ENCODE data around the gene TTC28.
"Not testable (repeated sequence)": the region's sequence is repeated elsewhere in the genome, so short reads cannot be mapped to it uniquely, and the experiment has no call there.

TTC28 gene

GRCh38 chr22:28094771-28095170, 584.9 kb downstream of the TTC28 start:
- Histone ChIP-seq H3K9me3 (ENCODE audit: insufficient read depth, low read length) (no peaks in the 10 kb centered on the region), H3K4me3 (ENCODE audit: insufficient read length, low read depth) (no peak overlapping the region), H3K4me1 (ENCODE audit: insufficient read depth, insufficient read length) (peaks cover 5% of the 10 kb centered on the region), H3K9ac (ENCODE audit: insufficient read length, low read depth) (no peak overlapping the region), H3K36me3 (ENCODE audit: insufficient read depth, insufficient read length, low read length) (peaks cover 2% of the 10 kb centered on the region), H3K27me3 (ENCODE audit: insufficient read depth, insufficient read length) (no peaks in the 10 kb centered on the region)
- TF ChIP-seq ZNF274 (IDR thresholded peaks at IDR 0.05; ENCODE audit: low read depth, low read length): no peak
- no peak for TF ChIP-seq YY1 (IDR thresholded peaks at IDR 0.05; ENCODE audit: insufficient read depth, insufficient read length)
- no peak for TF ChIP-seq SUZ12 (IDR thresholded peaks at IDR 0.05; ENCODE audit: extremely low read depth, insufficient read depth, insufficient read length)
- DNase-seq (ENCODE audit: low read depth, low spot score): no peak

DNA sequence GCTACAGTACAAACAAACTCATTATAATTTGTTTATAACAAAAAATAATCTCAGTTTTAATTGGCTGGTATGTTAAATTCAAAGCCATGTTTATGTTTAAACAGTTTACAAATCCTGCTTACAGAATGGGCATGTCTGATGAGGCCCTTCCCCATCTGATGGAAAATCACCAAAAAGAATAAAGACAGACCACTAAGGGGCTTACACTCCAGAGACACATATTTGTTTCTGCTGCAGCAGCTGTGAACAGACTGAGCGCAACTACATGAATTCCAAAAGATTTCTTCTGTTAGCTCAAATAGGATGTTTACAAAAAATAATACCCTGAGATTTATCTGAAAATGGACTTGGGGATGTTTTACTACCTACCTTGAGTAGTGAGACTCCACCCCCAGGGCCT, 585.9 kb downstream of the TTC28 start:
- no peak for DNase-seq (ENCODE audit: low read depth, low spot score)
- Histone ChIP-seq H3K9me3 (ENCODE audit: insufficient read depth, low read length) (no peaks in the 10 kb centered on the region), H3K9ac (ENCODE audit: insufficient read length, low read depth) (no peak overlapping the region), H3K4me3 (ENCODE audit: insufficient read length, low read depth) (no peak overlapping the region), H3K27me3 (ENCODE audit: insufficient read depth, insufficient read length) (no peaks in the 10 kb centered on the region), H3K4me1 (ENCODE audit: insufficient read depth, insufficient read length) (peaks cover 5% of the 10 kb centered on the region), H3K36me3 (ENCODE audit: insufficient read depth, insufficient read length, low read length) (peaks cover 2% of the 10 kb centered on the region)
- no peak for TF ChIP-seq ZNF274 (IDR thresholded peaks at IDR 0.05; ENCODE audit: low read depth, low read length)
- TF ChIP-seq YY1 (IDR thresholded peaks at IDR 0.05; ENCODE audit: insufficient read depth, insufficient read length): no peak
- no peak for TF ChIP-seq SUZ12 (IDR thresholded peaks at IDR 0.05; ENCODE audit: extremely low read depth, insufficient read depth, insufficient read length)

GRCh38 chr22:28091486-28091885, 588.2 kb downstream of the TTC28 start:
- Histone ChIP-seq H3K27me3 (ENCODE audit: insufficient read depth, insufficient read length) (no peaks in the 10 kb centered on the region), H3K9me3 (ENCODE audit: insufficient read depth, low read length) (no peaks in the 10 kb centered on the region), H3K4me1 (ENCODE audit: insufficient read depth, insufficient read length) (peaks cover 5% of the 10 kb centered on the region), H3K4me3 (ENCODE audit: insufficient read length, low read depth) (no peak overlapping the region), H3K36me3 (ENCODE audit: insufficient read depth, insufficient read length, low read length) (peaks cover 2% of the 10 kb centered on the region), H3K9ac (ENCODE audit: insufficient read length, low read depth) (no peak overlapping the region)
- no peak for DNase-seq (ENCODE audit: low read depth, low spot score)
- TF ChIP-seq SUZ12 (IDR thresholded peaks at IDR 0.05; ENCODE audit: extremely low read depth, insufficient read depth, insufficient read length): no peak

- not testable (repeated sequence) for DNase-seq (ENCODE audit: low read depth, low spot score); H3K27me3 ChIP-seq (ENCODE audit: insufficient read depth, insufficient read length); H3K9ac ChIP-seq (ENCODE audit: insufficient read length, low read depth); H3K9me3 ChIP-seq (ENCODE audit: insufficient read depth, low read length); H3K4me1 ChIP-seq (ENCODE audit: insufficient read depth, insufficient read length); H3K4me3 ChIP-seq (ENCODE audit: insufficient read length, low read depth); H3K36me3 ChIP-seq (ENCODE audit: insufficient read depth, insufficient read length, low read length)
These were observed 590.1 kb downstream of the TTC28 start for GRCh38 chr22:28089541-28089940.

- no peak overlapping the region for H3K4me3 ChIP-seq (ENCODE audit: insufficient read length, low read depth)
- no peaks in the 10 kb centered on the region for H3K27me3 ChIP-seq (ENCODE audit: insufficient read depth, insufficient read length)
- no peaks in the 10 kb centered on the region for H3K36me3 ChIP-seq (ENCODE audit: insufficient read depth, insufficient read length, low read length)
- no peak overlapping the region for H3K9ac ChIP-seq (ENCODE audit: insufficient read length, low read depth)
- no peak for DNase-seq (ENCODE audit: low read depth, low spot score)
- TF ChIP-seq YY1 (IDR thresholded peaks at IDR 0.05; ENCODE audit: insufficient read depth, insufficient read length) (no peak), ZNF274 (IDR thresholded peaks at IDR 0.05; ENCODE audit: low read depth, low read length) (no peak), SUZ12 (IDR thresholded peaks at IDR 0.05; ENCODE audit: extremely low read depth, insufficient read depth, insufficient read length) (no peak)
- no peaks in the 10 kb centered on the region for H3K4me1 ChIP-seq (ENCODE audit: insufficient read depth, insufficient read length)
- no peaks in the 10 kb centered on the region for H3K9me3 ChIP-seq (ENCODE audit: insufficient read depth, low read length)
These were observed 602.5 kb downstream of the TTC28 start for GRCh38 chr22:28077166-28077565.

GRCh38 chr22:28075358-28075981, 604.2 kb downstream of the TTC28 start:
- no peak for DNase-seq (ENCODE audit: low read depth, low spot score)
- no peaks in the 10 kb centered on the region for H3K27me3 ChIP-seq (ENCODE audit: insufficient read depth, insufficient read length)
- H3K9ac ChIP-seq (ENCODE audit: insufficient read length, low read depth): no peak overlapping the region
- TF ChIP-seq ZNF274 (IDR thresholded peaks at IDR 0.05; ENCODE audit: low read depth, low read length) (no peak), YY1 (IDR thresholded peaks at IDR 0.05; ENCODE audit: insufficient read depth, insufficient read length) (no peak)
- H3K9me3 ChIP-seq (ENCODE audit: insufficient read depth, low read length): no peaks in the 10 kb centered on the region
- no peaks in the 10 kb centered on the region for H3K36me3 ChIP-seq (ENCODE audit: insufficient read depth, insufficient read length, low read length)
- H3K4me1 ChIP-seq (ENCODE audit: insufficient read depth, insufficient read length): no peaks in the 10 kb centered on the region
- H3K4me3 ChIP-seq (ENCODE audit: insufficient read length, low read depth): no peak overlapping the region

DNA sequence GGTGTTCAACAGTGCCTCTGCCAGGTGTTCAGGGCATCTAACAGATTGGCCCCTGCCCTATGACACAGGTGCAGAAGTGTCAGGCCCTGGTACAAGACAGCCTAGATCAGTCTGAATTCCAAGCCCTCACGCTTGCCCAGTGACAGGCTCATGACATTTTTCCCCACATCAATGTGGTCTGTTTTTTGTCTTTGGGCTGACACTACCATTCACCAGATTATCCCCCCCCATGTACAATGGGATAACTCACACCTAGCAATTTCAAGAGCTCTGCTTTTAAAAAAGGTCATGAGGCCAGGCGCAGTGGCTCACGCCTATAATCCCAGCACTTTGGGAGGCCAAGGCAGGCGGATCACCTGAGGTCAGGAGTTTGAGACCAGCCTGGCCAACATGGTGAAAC, 605.1 kb downstream of the TTC28 start:
- Histone ChIP-seq H3K9me3 (ENCODE audit: insufficient read depth, low read length) (no peaks in the 10 kb centered on the region), H3K4me1 (ENCODE audit: insufficient read depth, insufficient read length) (no peaks in the 10 kb centered on the region), H3K4me3 (ENCODE audit: insufficient read length, low read depth) (no peak overlapping the region), H3K9ac (ENCODE audit: insufficient read length, low read depth) (no peak overlapping the region), H3K36me3 (ENCODE audit: insufficient read depth, insufficient read length, low read length) (no peaks in the 10 kb centered on the region), H3K27me3 (ENCODE audit: insufficient read depth, insufficient read length) (no peaks in the 10 kb centered on the region)
- no peak for TF ChIP-seq ZNF274 (IDR thresholded peaks at IDR 0.05; ENCODE audit: low read depth, low read length)
- no peak for TF ChIP-seq SUZ12 (IDR thresholded peaks at IDR 0.05; ENCODE audit: extremely low read depth, insufficient read depth, insufficient read length)
- TF ChIP-seq YY1 (IDR thresholded peaks at IDR 0.05; ENCODE audit: insufficient read depth, insufficient read length): no peak
- no peak for DNase-seq (ENCODE audit: low read depth, low spot score)

GRCh38 chr22:28072066-28072465, 607.6 kb downstream of the TTC28 start:
- Histone ChIP-seq H3K36me3 (ENCODE audit: insufficient read depth, insufficient read length, low read length) (no peaks in the 10 kb centered on the region), H3K4me1 (ENCODE audit: insufficient read depth, insufficient read length) (no peaks in the 10 kb centered on the region), H3K27me3 (ENCODE audit: insufficient read depth, insufficient read length) (no peaks in the 10 kb centered on the region), H3K9me3 (ENCODE audit: insufficient read depth, low read length) (no peaks in the 10 kb centered on the region), H3K4me3 (ENCODE audit: insufficient read length, low read depth) (no peak overlapping the region), H3K9ac (ENCODE audit: insufficient read length, low read depth) (no peak overlapping the region)
- TF ChIP-seq YY1 (IDR thresholded peaks at IDR 0.05; ENCODE audit: insufficient read depth, insufficient read length) (no peak), SUZ12 (IDR thresholded peaks at IDR 0.05; ENCODE audit: extremely low read depth, insufficient read depth, insufficient read length) (no peak), ZNF274 (IDR thresholded peaks at IDR 0.05; ENCODE audit: low read depth, low read length) (no peak)
- DNase-seq (ENCODE audit: low read depth, low spot score): no peak
